AG08396 (cell line): Measurements from ENCODE around the gene SLC39A11.
"Not testable (repeated sequence)": the region's sequence is repeated elsewhere in the genome, so short reads cannot be mapped to it uniquely, and the experiment has no call there.

Experiments used
- DNase-seq: peaks from one replicate; pipeline ENCODE4 v3.0.0; 2012; ENCODE audit warnings: low spot score, mixed read lengths

SLC39A11 gene

GRCh38 chr17:72782985-72783701, 309.3 kb downstream of the SLC39A11 start:
- no peak for DNase-seq

DNA sequence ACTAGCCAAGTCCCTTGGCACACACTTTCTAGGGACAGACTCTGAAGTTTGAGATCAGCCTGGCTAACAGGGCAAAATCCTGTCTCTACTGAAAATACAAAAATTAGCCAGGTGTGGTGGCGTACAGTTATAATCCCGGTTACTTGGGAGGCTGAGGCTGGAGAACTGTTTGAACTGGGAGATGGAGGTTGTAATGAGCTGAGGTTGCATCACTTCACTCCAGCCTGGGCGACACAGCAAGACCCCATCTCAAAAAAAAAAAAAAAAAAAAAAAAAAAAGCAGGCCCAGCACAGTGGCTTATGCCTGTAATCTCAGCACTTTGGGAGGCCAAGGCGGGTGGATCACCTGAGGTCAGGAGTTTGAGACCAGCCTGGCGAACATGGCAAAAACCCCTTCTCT, 310.1 kb downstream of the SLC39A11 start:
- DNase-seq: not testable (repeated sequence)

DNA sequence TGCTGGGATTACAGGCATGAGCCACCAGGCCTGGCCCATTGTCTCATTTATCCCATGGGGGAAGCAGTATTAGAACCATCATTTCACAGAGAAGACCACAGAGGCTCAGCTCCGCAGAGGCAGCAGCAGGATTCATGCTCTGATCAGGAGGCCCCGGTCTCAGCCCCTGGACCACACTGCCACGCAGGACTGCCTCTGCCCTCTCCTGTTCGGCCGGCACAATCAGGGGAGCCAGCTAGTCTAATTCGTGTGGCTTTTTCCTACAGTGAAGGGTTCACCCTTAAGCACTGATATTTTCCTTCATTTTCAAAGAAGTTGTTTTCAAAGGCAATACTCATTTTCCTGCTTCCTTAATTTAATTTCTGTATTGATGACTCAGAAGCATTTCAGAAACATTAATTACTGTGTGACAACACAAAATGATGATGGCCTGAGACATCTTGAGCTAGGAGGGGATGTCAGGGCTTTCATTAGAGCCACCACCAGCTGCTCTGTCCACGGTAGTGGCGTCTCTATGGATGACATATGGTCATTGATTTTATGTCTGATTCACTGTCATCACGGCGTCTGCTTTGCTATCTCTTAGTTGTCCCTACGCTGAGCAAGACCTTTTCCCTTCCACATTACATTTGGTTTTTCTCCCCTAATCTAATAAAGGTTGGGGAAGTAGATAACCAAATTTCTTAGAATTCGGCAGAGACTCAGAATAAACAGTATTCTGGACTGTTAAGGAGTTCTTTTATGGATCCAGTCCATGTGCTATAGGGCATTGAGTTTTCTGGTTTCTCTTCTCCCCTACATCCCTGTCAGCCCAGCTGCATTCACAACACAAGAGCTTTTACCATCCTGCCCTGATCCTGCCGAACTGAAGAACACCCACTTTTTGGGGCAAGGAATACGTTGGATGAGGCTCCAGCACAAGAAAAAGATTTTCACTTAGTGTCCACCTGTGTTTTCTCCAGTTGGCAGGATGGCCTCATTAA, 314.0 kb downstream of the SLC39A11 start:
- no peak for DNase-seq

GRCh38 chr17:72775919-72776318, 316.6 kb downstream of the SLC39A11 start:
- DNase-seq: no peak

GRCh38 chr17:72775237-72775636, 317.3 kb downstream of the SLC39A11 start:
- no peak for DNase-seq

DNA sequence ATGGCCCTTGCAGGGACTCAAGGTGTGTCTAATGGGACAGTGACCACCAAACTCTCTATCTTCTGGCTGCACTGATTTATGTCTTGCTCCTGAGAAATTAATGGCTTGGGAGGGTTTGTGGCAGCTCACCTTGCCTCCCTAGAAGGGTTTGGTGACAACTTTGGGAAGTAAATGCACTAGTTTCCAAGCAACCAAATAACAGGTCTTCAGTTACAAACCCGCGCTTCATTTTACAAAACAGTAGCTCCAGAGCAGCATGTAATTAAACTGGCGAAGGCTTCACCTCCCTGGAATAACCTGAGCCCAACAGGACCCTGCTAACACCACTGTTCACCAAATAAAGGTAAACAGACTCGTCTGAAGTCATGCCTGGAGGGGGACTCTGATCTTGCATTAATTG, 318.3 kb downstream of the SLC39A11 start:
- no peak for DNase-seq

GRCh38 chr17:72773225-72773624, 319.3 kb downstream of the SLC39A11 start:
- DNase-seq: not testable (repeated sequence)

- DNase-seq: no peak
Measured at GRCh38 chr17:72772331-72772821, 320.1 kb downstream of the SLC39A11 start.

GRCh38 chr17:72771734-72772133, 320.8 kb downstream of the SLC39A11 start:
- DNase-seq: no peak

GRCh38 chr17:72766761-72767356, 325.6 kb downstream of the SLC39A11 start:
- DNase-seq: no peak

DNA sequence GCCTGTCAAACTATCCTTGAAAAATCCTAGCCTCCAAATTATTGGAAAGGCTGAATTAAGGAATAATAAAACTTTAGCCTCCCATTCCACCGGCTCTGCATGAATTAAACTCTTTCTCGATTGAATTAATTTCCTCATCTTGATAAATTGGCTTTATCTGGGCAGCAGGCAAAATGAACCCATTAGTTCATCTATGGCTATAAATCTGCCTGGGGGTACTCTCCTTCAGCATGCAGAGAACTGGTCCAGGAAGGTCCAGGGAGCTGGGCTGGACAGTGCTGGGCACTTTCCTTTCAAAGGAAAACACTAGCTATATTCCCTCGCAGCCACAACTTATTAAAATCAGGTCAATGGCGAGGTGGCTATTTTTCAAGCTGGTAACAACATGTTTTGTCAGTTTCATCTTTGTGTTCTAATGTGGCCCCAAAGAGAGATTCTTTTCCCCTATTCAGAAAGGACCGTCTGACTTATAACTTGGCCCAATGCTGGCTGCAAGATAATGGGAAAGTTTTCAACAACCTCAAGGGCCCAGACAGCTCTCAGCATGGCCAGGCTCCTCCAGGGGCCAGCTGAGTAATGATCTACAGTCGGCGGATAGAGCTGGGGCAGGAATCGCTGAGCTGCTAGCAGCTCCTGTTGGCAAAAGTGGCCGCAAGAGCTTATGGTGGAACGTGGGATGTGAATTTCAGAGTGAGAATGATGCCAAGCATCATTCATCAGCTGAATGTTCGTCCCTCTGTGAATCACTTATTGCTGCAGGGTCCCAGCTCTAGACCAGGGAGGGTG, 326.9 kb downstream of the SLC39A11 start:
- DNase-seq: no peak

- no peak for DNase-seq
Measured at GRCh38 chr17:72764632-72765041, 327.9 kb downstream of the SLC39A11 start.

- no peak for DNase-seq
Measured at GRCh38 chr17:72763981-72764380, 328.5 kb downstream of the SLC39A11 start.

DNA sequence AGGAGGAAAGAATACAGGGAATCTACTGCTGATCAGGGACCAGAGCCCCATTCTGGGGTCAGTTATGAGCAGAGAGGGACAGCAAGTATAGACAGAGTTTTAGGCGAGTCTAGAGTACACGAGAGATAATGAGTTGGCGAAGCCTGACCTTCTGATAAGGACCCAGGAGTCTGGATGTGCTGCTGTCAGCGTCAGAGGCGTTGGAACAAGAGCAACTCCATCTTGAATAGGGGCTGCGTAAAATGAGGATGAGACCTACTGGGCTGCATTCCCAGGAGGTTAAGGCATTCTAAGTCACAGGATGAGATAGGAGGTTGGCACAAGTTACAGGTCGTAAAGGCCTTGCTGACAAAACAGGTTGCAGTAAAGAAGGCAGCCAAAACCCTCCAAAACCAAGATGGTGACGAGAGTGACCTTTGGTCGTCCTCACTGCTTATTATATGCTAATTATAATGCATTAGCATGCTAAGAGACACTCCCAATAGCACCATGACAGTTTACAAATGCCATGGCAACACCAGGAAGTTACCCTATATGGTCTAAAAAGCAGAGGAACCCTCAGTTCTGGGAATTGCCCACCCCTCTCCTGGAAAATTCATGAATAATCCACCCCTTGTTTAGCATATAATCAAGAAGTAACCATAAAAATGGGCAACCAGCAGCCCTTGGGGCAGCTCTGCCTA, 330.5 kb downstream of the SLC39A11 start:
- not testable (repeated sequence) for DNase-seq

GRCh38 chr17:72761431-72761830, 331.1 kb downstream of the SLC39A11 start:
- DNase-seq: no peak

DNA sequence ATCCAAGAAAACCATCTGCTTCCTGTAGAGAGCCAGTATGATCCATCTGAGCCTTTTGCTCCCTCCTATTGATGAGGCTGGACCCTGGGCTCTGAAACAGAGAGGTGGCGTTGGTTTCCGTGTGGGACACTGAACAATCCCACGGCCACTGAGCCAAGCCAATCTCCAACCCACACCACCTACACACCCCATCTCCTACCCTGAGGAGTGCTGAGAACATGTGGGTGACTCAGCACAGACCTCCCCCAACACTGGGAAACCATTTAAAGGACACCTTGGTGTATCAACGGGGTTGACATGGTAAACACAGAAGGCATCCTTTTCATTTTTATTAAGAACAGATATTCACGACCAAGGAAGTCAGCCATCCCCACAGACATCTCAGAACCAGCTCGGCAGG, 332.1 kb downstream of the SLC39A11 start:
- no peak for DNase-seq

GRCh38 chr17:72759301-72759700, 333.2 kb downstream of the SLC39A11 start:
- DNase-seq: no peak

- no peak for DNase-seq
Measured at GRCh38 chr17:72756256-72756655, 336.2 kb downstream of the SLC39A11 start.

DNA sequence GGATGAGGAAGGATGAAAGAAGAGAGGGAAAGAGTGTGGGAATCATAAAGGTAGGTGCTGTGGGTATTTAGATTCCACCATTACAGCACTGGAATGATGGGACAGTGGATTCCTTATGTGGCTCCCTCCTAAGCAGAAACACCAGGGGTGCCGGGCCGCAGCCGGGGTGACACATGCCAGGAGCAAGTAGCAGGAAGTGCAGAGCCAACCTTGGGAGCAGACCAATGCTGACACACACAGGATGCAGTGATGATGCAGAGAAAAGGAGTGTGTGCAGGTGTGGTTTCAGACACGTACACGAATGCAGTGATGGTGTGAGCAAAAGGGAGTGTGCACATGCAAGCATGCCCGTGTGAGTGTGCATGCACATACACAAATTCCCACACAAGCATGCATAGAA, 338.0 kb downstream of the SLC39A11 start:
- no peak for DNase-seq

DNA sequence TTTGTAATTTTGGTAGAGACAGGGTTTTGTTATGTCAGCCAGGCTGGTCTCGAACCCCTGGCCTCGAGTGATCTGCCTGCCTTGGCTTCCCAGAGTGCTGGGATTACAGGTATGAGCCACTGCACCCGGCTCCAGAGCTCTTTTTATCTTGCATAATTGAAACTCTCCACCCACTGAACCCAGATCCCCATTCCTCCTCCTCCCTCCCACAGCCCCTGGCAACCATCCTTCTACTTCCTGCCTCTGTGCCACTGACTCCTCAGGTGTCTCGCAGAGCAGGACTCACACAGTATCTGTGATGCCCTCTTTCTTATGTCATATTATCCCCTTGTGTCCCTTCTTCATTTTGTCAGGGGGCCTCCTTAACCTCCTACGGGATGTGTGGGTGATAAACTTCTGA, 340.7 kb downstream of the SLC39A11 start:
- DNase-seq: no peak

- no peak for DNase-seq
Measured at GRCh38 chr17:72749119-72749572, 343.3 kb downstream of the SLC39A11 start.
